Spleen (tissue), 7 donors: Measurements from ENCODE around the gene CRYGN.

Experiments
- POLR2A ChIP-seq, 3 donors: fragments of 450-650 bp; IDR thresholded peaks; one replicate each; pipeline ENCODE4 v1.5.1; 2017; ENCODE audit warnings: antibody characterized with exemption in 3 of 3, mild to moderate bottlenecking in 1 of 3
- TF ChIP-seq, protein P1 (sequence below), 11 experiments: fragments of 200-600 bp in 7 of 11; fragments of 450-650 bp in 4 of 11; sonication (generic) in 4 of 11; IDR thresholded peaks in 8 of 11; conservative IDR thresholded peaks in 3 of 11; 1 replicate in 7 of 11; 2 replicates in 4 of 11; pipeline versions ENCODE4 v1.4.0 to v1.8.0; 2016 to 2021; ENCODE audit warnings: antibody characterized with exemption in 11 of 11, inconsistent platforms in 4 of 11, mild to moderate bottlenecking in 1 of 11
- donor health status: DM: no; HTN: no; CAD: no; lungs with moderate emphysema.
- donor health status: DM: no; HTN: no; CAD: no.
- donor health status: DM: no; HTN: no; CAD: no.

DNA sequence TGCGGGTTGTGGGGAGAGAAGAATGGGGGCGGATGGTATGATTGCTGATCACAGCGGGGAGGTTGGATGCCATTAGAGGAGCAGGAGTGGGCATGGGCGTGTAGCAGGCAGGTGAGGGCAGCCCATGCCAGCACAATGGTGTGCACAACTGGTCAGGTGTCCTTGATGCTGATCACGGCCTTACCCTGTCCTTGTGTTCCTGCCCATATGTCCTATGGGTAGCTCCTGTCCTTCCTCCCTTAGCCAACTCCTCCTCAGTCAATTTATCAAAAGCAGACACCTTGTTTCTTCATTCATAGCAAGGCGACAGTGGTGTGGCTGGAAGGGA is 60.8 kb downstream of the CRYGN start:
- no peak for TF ChIP-seq POLR2A (IDR thresholded peaks at IDR 0.05)
- TF ChIP-seq, protein P1, sequence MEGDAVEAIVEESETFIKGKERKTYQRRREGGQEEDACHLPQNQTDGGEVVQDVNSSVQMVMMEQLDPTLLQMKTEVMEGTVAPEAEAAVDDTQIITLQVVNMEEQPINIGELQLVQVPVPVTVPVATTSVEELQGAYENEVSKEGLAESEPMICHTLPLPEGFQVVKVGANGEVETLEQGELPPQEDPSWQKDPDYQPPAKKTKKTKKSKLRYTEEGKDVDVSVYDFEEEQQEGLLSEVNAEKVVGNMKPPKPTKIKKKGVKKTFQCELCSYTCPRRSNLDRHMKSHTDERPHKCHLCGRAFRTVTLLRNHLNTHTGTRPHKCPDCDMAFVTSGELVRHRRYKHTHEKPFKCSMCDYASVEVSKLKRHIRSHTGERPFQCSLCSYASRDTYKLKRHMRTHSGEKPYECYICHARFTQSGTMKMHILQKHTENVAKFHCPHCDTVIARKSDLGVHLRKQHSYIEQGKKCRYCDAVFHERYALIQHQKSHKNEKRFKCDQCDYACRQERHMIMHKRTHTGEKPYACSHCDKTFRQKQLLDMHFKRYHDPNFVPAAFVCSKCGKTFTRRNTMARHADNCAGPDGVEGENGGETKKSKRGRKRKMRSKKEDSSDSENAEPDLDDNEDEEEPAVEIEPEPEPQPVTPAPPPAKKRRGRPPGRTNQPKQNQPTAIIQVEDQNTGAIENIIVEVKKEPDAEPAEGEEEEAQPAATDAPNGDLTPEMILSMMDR (IDR thresholded peaks at IDR 0.05 in 8 of 11, conservative IDR thresholded peaks at IDR 0.05 in 3 of 11): no peak
